Testis (tissue), 3 donors: Measurements from ENCODE around the gene RBM20. TPM values are rescaled to one million over a fixed set of nuclear protein-coding genes. Genes with fewer than 3 reads are reported as not detected.
A peak's percentile ranks its signal among the peaks of the same experiment; 100 is the strongest.

ENCODE experiments used
- DNase-seq: peaks from one replicate; pipeline ENCODE4 v3.0.0-alpha.2; 2019
- H3K27ac ChIP-seq, 2 donors: fragments of 200-600 bp; sonication (generic); one replicate each; pipeline ENCODE4 v1.5.1; 2019
- H3K27me3 ChIP-seq: fragments of 200-600 bp; sonication (generic); one replicate; pipeline ENCODE4 v1.5.1; 2019
- H3K36me3 ChIP-seq: fragments of 200-600 bp; sonication (generic); one replicate; pipeline ENCODE4 v1.5.1; 2017; ENCODE audit warnings: low read depth; ENCODE audit errors: missing control alignments
- H3K4me1 ChIP-seq: fragments of 200-600 bp; sonication (generic); one replicate; pipeline ENCODE4 v1.5.1; 2019
- H3K4me3 ChIP-seq, 2 donors: fragments of 200-600 bp; sonication (generic); one replicate each; pipeline ENCODE4 v1.5.1; 2017 to 2019
- H3K9me3 ChIP-seq: fragments of 200-600 bp; sonication (generic); one replicate; pipeline ENCODE4 v1.5.1; 2017
- CTCF ChIP-seq, 3 experiments: fragments of 450-650 bp in 2 of 3; fragments of 200-600 bp in 1 of 3; sonication (generic) in 1 of 3; IDR thresholded peaks; one replicate each; pipeline ENCODE4 v1.5.1; 2016 to 2019; ENCODE audit warnings: antibody characterized with exemption in 3 of 3, mild to moderate bottlenecking in 2 of 3, moderate library complexity in 1 of 3
- POLR2A ChIP-seq: fragments of 450-650 bp; IDR thresholded peaks from one replicate; pipeline ENCODE4 v1.6.1; 2017; ENCODE audit warnings: antibody characterized with exemption, mild to moderate bottlenecking, moderate library complexity
- WGBS, 2 donors: methylation state at CpG; one replicate each; pipeline ENCODE4 v1.1.5; 2018; 5-methylcytosine and 5-hydroxymethylcytosine counted together
- intact Hi-C: fragments of 100-400 bp; cut with DNase I; formaldehyde crosslinking; loops from one replicate; pipeline ENCODE4 v1.15.1; 2023; ENCODE audit warnings: low total_unique reads
- polyA plus RNA-seq: library from polyadenylated mRNA; stranded (reverse); fragments of 350-450 nt; fragmentation: Illumina TruSeq; extraction: RNeasy Lipid Tissue Mini Kit (QIAGEN cat#74804); gene quantifications from one replicate; pipeline ENCODE4 v1.2.3, GENCODE V29; 2014; ENCODE audit warnings: low read depth, low replicate concordance; ENCODE audit not compliant: insufficient read depth
- total RNA-seq, 2 donors: library from RNA; depleted of rRNA; stranded (reverse); fragments of >200 nt; gene quantifications; one replicate each; pipeline ENCODE4 v1.2.3, GENCODE V29; 2016

The RBM20 gene
- total and polyA plus RNA-seq, 3 donors from 2014 or later: 1.7 to 5.3 (median 3.1) TPM

GRCh38 chr10:110780704-110781103, 136.6 kb downstream of the RBM20 start:
- intact Hi-C loops: no loop called here
- H3K4me3 ChIP-seq: no peak overlapping the region

DNA sequence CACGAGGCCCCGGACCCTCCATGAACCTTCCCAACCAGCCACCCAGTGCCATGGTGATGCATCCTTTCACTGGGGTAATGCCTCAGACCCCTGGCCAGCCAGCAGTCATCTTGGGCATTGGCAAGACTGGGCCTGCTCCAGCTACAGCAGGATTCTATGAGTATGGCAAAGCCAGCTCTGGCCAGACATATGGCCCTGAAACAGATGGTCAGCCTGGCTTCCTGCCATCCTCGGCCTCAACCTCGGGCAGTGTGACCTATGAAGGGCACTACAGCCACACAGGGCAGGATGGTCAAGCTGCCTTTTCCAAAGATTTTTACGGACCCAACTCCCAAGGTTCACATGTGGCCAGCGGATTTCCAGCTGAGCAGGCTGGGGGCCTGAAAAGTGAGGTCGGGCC, 137.0 kb downstream of the RBM20 start:
- Histone ChIP-seq H3K4me3 (no peak overlapping the region), H3K9me3 (no peaks in the 10 kb centered on the region), H3K36me3 (no peaks in the 10 kb centered on the region), H3K27me3 (no peaks in the 10 kb centered on the region), H3K27ac (no peak overlapping the region), H3K4me1 (peaks cover 16% of the 10 kb centered on the region)
- TF ChIP-seq CTCF (IDR thresholded peaks at IDR 0.05) (no peak), POLR2A (no peak)
- no peak for DNase-seq
- 80 to 93% methylated on average over 5 to 7 of the region's 7 CpGs for WGBS, 2 donors
- intact Hi-C loops: no loop called here

More at GRCh38 chr10:110780704-110781103, 136.6 kb downstream of the RBM20 start:
- 97 to 100% methylated on average over 7 to 8 of the region's 8 CpGs for WGBS, 2 donors
- DNase-seq: no peak
- TF ChIP-seq POLR2A (no peak), CTCF (IDR thresholded peaks at IDR 0.05) (no peak)
- no peaks in the 10 kb centered on the region for H3K27me3 ChIP-seq
- H3K9me3 ChIP-seq: no peaks in the 10 kb centered on the region
- H3K27ac ChIP-seq: no peak overlapping the region
- peaks cover 16% of the 10 kb centered on the region for H3K4me1 ChIP-seq
- no peaks in the 10 kb centered on the region for H3K36me3 ChIP-seq

GRCh38 chr10:110782616-110783015, 138.5 kb downstream of the RBM20 start:
- 81 to 89% methylated on average over 2 of the region's 2 CpGs for WGBS, 2 donors

GRCh38 chr10:110783509-110784107, 139.5 kb downstream of the RBM20 start:
- WGBS, 2 donors: 39 to 49% methylated on average over 7 of the region's 7 CpGs
- no peak for TF ChIP-seq CTCF (IDR thresholded peaks at IDR 0.05)
- no peak for TF ChIP-seq POLR2A
- no peak overlapping the region for H3K4me3 ChIP-seq
- H3K36me3 ChIP-seq: no peaks in the 10 kb centered on the region
- H3K9me3 ChIP-seq: no peaks in the 10 kb centered on the region
- no peak for DNase-seq
- intact Hi-C loops: no loop called here
- peak overlapping the region in 1 of 2 donors; percentile 77 for H3K27ac ChIP-seq
- H3K27me3 ChIP-seq: no peaks in the 10 kb centered on the region
- H3K4me1 ChIP-seq: peaks cover 24% of the 10 kb centered on the region

More at GRCh38 chr10:110782616-110783015, 138.5 kb downstream of the RBM20 start:
- no peak for DNase-seq
- Histone ChIP-seq H3K4me1 (peaks cover 16% of the 10 kb centered on the region), H3K27me3 (no peaks in the 10 kb centered on the region), H3K9me3 (no peaks in the 10 kb centered on the region), H3K27ac (no peak overlapping the region), H3K36me3 (no peaks in the 10 kb centered on the region), H3K4me3 (no peak overlapping the region)
- intact Hi-C loops: no loop called here
- TF ChIP-seq POLR2A: no peak
- TF ChIP-seq CTCF (IDR thresholded peaks at IDR 0.05): no peak

GRCh38 chr10:110784198-110784597, 140.1 kb downstream of the RBM20 start:
- Histone ChIP-seq H3K27ac (peak overlapping the region in 1 of 2 donors; percentile 77), H3K36me3 (no peaks in the 10 kb centered on the region), H3K9me3 (no peaks in the 10 kb centered on the region), H3K4me1 (peaks cover 26% of the 10 kb centered on the region), H3K27me3 (no peaks in the 10 kb centered on the region), H3K4me3 (no peak overlapping the region)
- intact Hi-C loops: no loop called here
- 41 to 48% methylated on average over 6 of the region's 6 CpGs for WGBS, 2 donors
- TF ChIP-seq POLR2A: no peak
- TF ChIP-seq CTCF (IDR thresholded peaks at IDR 0.05): no peak
- peak; percentile 38 for DNase-seq
